Caco-2 (cell line): ENCODE data around the gene AUH. TPM values are rescaled to one million over a fixed set of nuclear protein-coding genes. Genes with fewer than 3 reads are reported as not detected.

Experiments
- BruUV-seq: library from RNA; stranded (reverse); fragments of 400-500 nt; replicated peaks from 2 replicates; lab custom pipeline; 2021; lab: Mats Ljungman, UMichigan
- CTCF ChIA-PET: fragments of 300-600 bp; sonication (Branson Sonifier 250); formaldehyde crosslinking; loops from one replicate; lab custom pipeline; 2022; ENCODE audit warnings: antibody characterized with exemption; lab: Charles Lee
- POLR2A ChIA-PET: fragments of 300-600 bp; sonication (Branson Sonifier 250); formaldehyde crosslinking; loops from one replicate; lab custom pipeline; 2022; ENCODE audit warnings: antibody characterized with exemption; lab: Charles Lee
- DNase-seq, 2 experiments: peaks; one replicate each; pipeline versions ENCODE4 v3.0.0 to v3.0.0-alpha.2; 2020 to 2022
- H3K27me3 ChIP-seq: replicated peaks from 2 replicates; pipeline ENCODE4 v1.6.0; 2011; ENCODE audit warnings: low read length; ENCODE audit not compliant: control insufficient read depth, insufficient read depth
- H3K36me3 ChIP-seq: 2 replicates; pipeline ENCODE4 v1.5.1; 2011; ENCODE audit warnings: low read length; ENCODE audit not compliant: control insufficient read depth, insufficient read depth
- H3K4me1 ChIP-seq: fragments of 250-450 bp; sonication (Bioruptor Pico); 2 replicates; pipeline ENCODE4 v1.5.1; 2020; ENCODE audit warnings: mild to moderate bottlenecking
- H3K4me3 ChIP-seq: 2 replicates; pipeline ENCODE4 v1.5.1; 2011; ENCODE audit warnings: low read depth, mild to moderate bottlenecking, control low read depth, low read length
- H3K9me3 ChIP-seq: fragments of 250-450 bp; sonication (Bioruptor Pico); 2 replicates; pipeline ENCODE4 v1.5.1; 2020; ENCODE audit warnings: mild to moderate bottlenecking, moderate library complexity
- H3K27ac Mint-ChIP-seq: one replicate; pipeline ENCODE4 v1.8.0; 2022; ENCODE audit warnings: mixed read lengths; ENCODE audit not compliant: unreplicated experiment
- H3K27me3 Mint-ChIP-seq: one replicate; pipeline ENCODE4 v1.8.0; 2022; ENCODE audit warnings: mixed read lengths; ENCODE audit not compliant: insufficient read depth, unreplicated experiment
- H3K36me3 Mint-ChIP-seq: one replicate; pipeline ENCODE4 v1.8.0; 2022; ENCODE audit warnings: mild to moderate bottlenecking, mixed read lengths; ENCODE audit not compliant: insufficient read depth, unreplicated experiment
- H3K4me1 Mint-ChIP-seq: one replicate; pipeline ENCODE4 v1.8.0; 2022; ENCODE audit warnings: low read depth, mixed read lengths; ENCODE audit not compliant: unreplicated experiment
- H3K4me3 Mint-ChIP-seq: one replicate; pipeline ENCODE4 v1.8.0; 2022; ENCODE audit warnings: mild to moderate bottlenecking, moderate library complexity, mixed read lengths; ENCODE audit not compliant: unreplicated experiment
- H3K9me3 Mint-ChIP-seq: one replicate; pipeline ENCODE4 v1.8.0; 2022; ENCODE audit warnings: mixed read lengths; ENCODE audit not compliant: unreplicated experiment
- intact Hi-C: fragments of 100-400 bp; cut with micrococcal nuclease; formaldehyde crosslinking; loops from one replicate; pipeline ENCODE4 v1.10.0; 2022; ENCODE audit not compliant: unreplicated experiment
- total RNA-seq: library from RNA; stranded (reverse); gene quantifications from 2 replicates; pipeline ENCODE4 v1.2.3, GENCODE V29; 2022
- TF ChIP-seq, protein P1 (sequence below), 2 experiments: fragments of 200-600 bp in 1 of 2; IDR thresholded peaks; 1 replicate in 1 of 2; 2 replicates in 1 of 2; pipeline versions ENCODE4 v1.5.1 to v1.8.0; 2011 to 2022; ENCODE audit warnings: antibody characterized with exemption in 1 of 2, control low read depth in 1 of 2, inconsistent platforms in 1 of 2, low read depth in 1 of 2, low read length in 1 of 2, mild to moderate bottlenecking in 1 of 2, moderate library complexity in 1 of 2; ENCODE audit not compliant: insufficient read depth in 1 of 2, severe bottlenecking in 1 of 2, unreplicated experiment in 1 of 2

Gene AUH
- total RNA-seq, 1 experiment from 2014 or later, result 10.3 TPM

DNA sequence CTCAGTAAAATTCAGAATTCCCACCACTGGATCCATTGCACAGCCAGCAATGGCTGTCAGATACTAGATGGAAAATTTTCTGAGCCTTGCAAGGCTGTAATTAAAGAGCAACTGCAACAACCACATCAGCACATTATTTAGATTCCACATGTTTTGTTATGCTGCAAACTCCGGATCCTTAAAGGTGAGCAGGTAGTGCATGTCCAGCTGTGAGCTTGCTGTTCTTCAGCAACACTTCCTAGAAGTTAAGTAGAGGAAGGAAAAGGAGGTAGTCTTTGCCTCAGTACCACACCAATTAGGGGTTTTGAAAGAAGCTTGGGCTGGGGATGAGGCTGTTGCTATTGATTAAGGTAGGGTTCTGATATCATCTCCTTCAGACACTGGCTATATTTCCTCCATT is 144.3 kb downstream of the AUH start:
- H3K4me1 Mint-ChIP-seq, result peaks cover 6% of the 10 kb centered on the region
- Histone ChIP-seq H3K9me3 (no peaks in the 10 kb centered on the region), H3K36me3 (no peaks in the 10 kb centered on the region), H3K27me3 (no peaks in the 10 kb centered on the region), H3K4me1 (peaks cover 8% of the 10 kb centered on the region; the same call in 1 of the 2 replicates), H3K4me3 (no peak overlapping the region)
- no peak overlapping the region for H3K27ac Mint-ChIP-seq
- H3K9me3 Mint-ChIP-seq, result no peaks in the 10 kb centered on the region
- DNase-seq, result no peak
- intact Hi-C loops, result no loop called here
- TF ChIP-seq, protein P1, sequence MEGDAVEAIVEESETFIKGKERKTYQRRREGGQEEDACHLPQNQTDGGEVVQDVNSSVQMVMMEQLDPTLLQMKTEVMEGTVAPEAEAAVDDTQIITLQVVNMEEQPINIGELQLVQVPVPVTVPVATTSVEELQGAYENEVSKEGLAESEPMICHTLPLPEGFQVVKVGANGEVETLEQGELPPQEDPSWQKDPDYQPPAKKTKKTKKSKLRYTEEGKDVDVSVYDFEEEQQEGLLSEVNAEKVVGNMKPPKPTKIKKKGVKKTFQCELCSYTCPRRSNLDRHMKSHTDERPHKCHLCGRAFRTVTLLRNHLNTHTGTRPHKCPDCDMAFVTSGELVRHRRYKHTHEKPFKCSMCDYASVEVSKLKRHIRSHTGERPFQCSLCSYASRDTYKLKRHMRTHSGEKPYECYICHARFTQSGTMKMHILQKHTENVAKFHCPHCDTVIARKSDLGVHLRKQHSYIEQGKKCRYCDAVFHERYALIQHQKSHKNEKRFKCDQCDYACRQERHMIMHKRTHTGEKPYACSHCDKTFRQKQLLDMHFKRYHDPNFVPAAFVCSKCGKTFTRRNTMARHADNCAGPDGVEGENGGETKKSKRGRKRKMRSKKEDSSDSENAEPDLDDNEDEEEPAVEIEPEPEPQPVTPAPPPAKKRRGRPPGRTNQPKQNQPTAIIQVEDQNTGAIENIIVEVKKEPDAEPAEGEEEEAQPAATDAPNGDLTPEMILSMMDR (IDR thresholded peaks at IDR 0.05; ENCODE audit: insufficient read depth in 1 of 2, low read depth in 1 of 2, low read length in 1 of 2, severe bottlenecking in 1 of 2, unreplicated experiment in 1 of 2), result no peak
- no peak overlapping the region for H3K4me3 Mint-ChIP-seq
- no TSS peak for BruUV-seq
- POLR2A ChIA-PET, result no interaction called here
- H3K36me3 Mint-ChIP-seq, result no peaks in the 10 kb centered on the region
- no peaks in the 10 kb centered on the region for H3K27me3 Mint-ChIP-seq
- CTCF ChIA-PET, result no interaction called here

- H3K27ac Mint-ChIP-seq, result no peak overlapping the region
- no peaks in the 10 kb centered on the region for H3K36me3 Mint-ChIP-seq
- Histone ChIP-seq H3K27me3 (no peaks in the 10 kb centered on the region), H3K9me3 (no peaks in the 10 kb centered on the region), H3K4me1 (peaks cover 22% of the 10 kb centered on the region), H3K36me3 (no peaks in the 10 kb centered on the region), H3K4me3 (no peak overlapping the region)
- TF ChIP-seq, protein P1 (IDR thresholded peaks at IDR 0.05; ENCODE audit: insufficient read depth in 1 of 2, low read depth in 1 of 2, low read length in 1 of 2, severe bottlenecking in 1 of 2, unreplicated experiment in 1 of 2), result no peak
- ChIA-PET CTCF (no interaction called here), POLR2A (no interaction called here)
- intact Hi-C loops, result no loop called here
- H3K4me1 Mint-ChIP-seq, result peaks cover 6% of the 10 kb centered on the region
- H3K9me3 Mint-ChIP-seq, result no peaks in the 10 kb centered on the region
- no peak for DNase-seq
- H3K4me3 Mint-ChIP-seq, result no peak overlapping the region
- no TSS peak for BruUV-seq
- H3K27me3 Mint-ChIP-seq, result no peaks in the 10 kb centered on the region
Measured at GRCh38 chr9:91214867-91215266, 146.9 kb downstream of the AUH start.

GRCh38 chr9:91214086-91214485 is 147.6 kb downstream of the AUH start:
- intact Hi-C loops, result no loop called here
- Mint-ChIP-seq H3K36me3 (no peaks in the 10 kb centered on the region), H3K4me1 (peaks cover 6% of the 10 kb centered on the region), H3K4me3 (no peak overlapping the region), H3K27me3 (no peaks in the 10 kb centered on the region), H3K27ac (no peak overlapping the region), H3K9me3 (no peaks in the 10 kb centered on the region)
- TF ChIP-seq, protein P1 (IDR thresholded peaks at IDR 0.05; ENCODE audit: insufficient read depth in 1 of 2, low read depth in 1 of 2, low read length in 1 of 2, severe bottlenecking in 1 of 2, unreplicated experiment in 1 of 2), result no peak
- DNase-seq, result no peak
- BruUV-seq, result no TSS peak
- Histone ChIP-seq H3K36me3 (no peaks in the 10 kb centered on the region), H3K4me1 (peaks cover 22% of the 10 kb centered on the region), H3K4me3 (no peak overlapping the region), H3K9me3 (no peaks in the 10 kb centered on the region), H3K27me3 (no peaks in the 10 kb centered on the region)
- ChIA-PET CTCF (no interaction called here), POLR2A (no interaction called here)
